Activated naive CD4-positive, alpha-beta T cell treated with Interleukin-2 at 50 U/mL for 16 hours (primary cell): ENCODE measurements around the gene MISP3.
A peak's percentile ranks its signal among the peaks of the same experiment; 100 is the strongest.
"Not testable (repeated sequence)": the region's sequence is repeated elsewhere in the genome, so short reads cannot be mapped to it uniquely, and the experiment has no call there.

ENCODE experiments used
- DNase-seq: peaks from one replicate; pipeline ENCODE4 v3.0.0-alpha.2; 2020

MISP3 gene

GRCh38 chr19:14072535-14073260, at the start of gene MISP3:
TSS of gene MISP3 (plus strand) at chr19:14072786. CDS start at chr19:14073310, 524 bp downstream.
- peak; percentile 46 for DNase-seq

GRCh38 chr19:14023404-14024235, 49.0 kb upstream of the MISP3 start:
- no peak for DNase-seq

GRCh38 chr19:14026652-14027192, 45.9 kb upstream of the MISP3 start:
- DNase-seq: not testable (repeated sequence)

GRCh38 chr19:14027856-14028450, 44.6 kb upstream of the MISP3 start, which contains the start of gene RLN3:
TSS of gene RLN3 (plus strand) at chr19:14028148. CDS start at chr19:14028205, 57 bp downstream.
- no peak for DNase-seq

- DNase-seq: no peak
Measured at GRCh38 chr19:14028901-14029300, 43.7 kb upstream of the MISP3 start.

- no peak for DNase-seq
Measured at GRCh38 chr19:14030997-14031718, 41.4 kb upstream of the MISP3 start.

GRCh38 chr19:14031719-14032480, 40.7 kb upstream of the MISP3 start, which contains the start of gene IL27RA:
TSS of gene IL27RA (plus strand) at chr19:14031762. CDS start at chr19:14031873, 111 bp downstream.
- peak; percentile 83 for DNase-seq

GRCh38 chr19:14033946-14034345, 38.6 kb upstream of the MISP3 start:
- no peak for DNase-seq

- DNase-seq: not testable (repeated sequence)
Measured at GRCh38 chr19:14035159-14035558, 37.4 kb upstream of the MISP3 start.

GRCh38 chr19:14035706-14036105, 36.9 kb upstream of the MISP3 start:
- no peak for DNase-seq

- no peak for DNase-seq
Measured at GRCh38 chr19:14039181-14039580, 33.4 kb upstream of the MISP3 start.

- peak; percentile 23 for DNase-seq
Measured at GRCh38 chr19:14042659-14043608, 29.7 kb upstream of the MISP3 start.

GRCh38 chr19:14047866-14048265, 24.7 kb upstream of the MISP3 start:
- not testable (repeated sequence) for DNase-seq

- DNase-seq: peak; percentile 80
Measured at GRCh38 chr19:14048443-14049153, 24.0 kb upstream of the MISP3 start.

GRCh38 chr19:14050512-14050911, 22.1 kb upstream of the MISP3 start:
- no peak for DNase-seq

GRCh38 chr19:14050961-14051360, 21.6 kb upstream of the MISP3 start:
- not testable (repeated sequence) for DNase-seq

GRCh38 chr19:14051980-14052379, 20.6 kb upstream of the MISP3 start:
- no peak for DNase-seq

GRCh38 chr19:14052470-14052869, 20.1 kb upstream of the MISP3 start:
- no peak for DNase-seq

GRCh38 chr19:14053032-14053431, 19.6 kb upstream of the MISP3 start:
- no peak for DNase-seq

GRCh38 chr19:14053500-14053899, 19.1 kb upstream of the MISP3 start:
- DNase-seq: no peak
